Activated CD8-positive, alpha-beta T cell treated with anti-CD3 and anti-CD28 coated beads for 36 hours (primary cell): Measurements from ENCODE around the gene WDFY2. TPM values are rescaled to one million over a fixed set of nuclear protein-coding genes. Genes with fewer than 3 reads are reported as not detected.
A peak's percentile ranks its signal among the peaks of the same experiment; 100 is the strongest.

Source experiments
- ATAC-seq: fragments of 200-7000 bp; cut with Tn5 transposase; one replicate; pipeline ENCODE4 v1.10.0; 2021; ENCODE audit warnings: mild to moderate bottlenecking, moderate library complexity
- CTCF ChIA-PET: fragments of 350-600 bp; sonication (Branson Sonifier 250); formaldehyde crosslinking; loops from one replicate; lab custom pipeline; 2021; ENCODE audit warnings: antibody characterized with exemption; lab: Charles Lee
- POLR2A ChIA-PET: fragments of 350-600 bp; sonication (Branson Sonifier 250); formaldehyde crosslinking; loops from one replicate; lab custom pipeline; 2021; ENCODE audit warnings: antibody characterized with exemption; lab: Charles Lee
- DNase-seq: peaks from one replicate; pipeline ENCODE4 v3.0.0-alpha.2; 2020
- H3K27ac Mint-ChIP-seq: one replicate; pipeline ENCODE4 v1.8.0; 2021; ENCODE audit warnings: mild to moderate bottlenecking, mixed read lengths
- H3K27me3 Mint-ChIP-seq: one replicate; pipeline ENCODE4 v1.8.0; 2021; ENCODE audit warnings: mixed read lengths
- H3K36me3 Mint-ChIP-seq: one replicate; pipeline ENCODE4 v1.8.0; 2021; ENCODE audit warnings: low read depth, mixed read lengths
- H3K4me1 Mint-ChIP-seq: one replicate; pipeline ENCODE4 v1.8.0; 2021; ENCODE audit warnings: low read depth, mixed read lengths
- H3K4me3 Mint-ChIP-seq: one replicate; pipeline ENCODE4 v1.8.0; 2021; ENCODE audit warnings: mild to moderate bottlenecking, moderate library complexity, mixed read lengths
- H3K9me3 Mint-ChIP-seq: one replicate; pipeline ENCODE4 v1.8.0; 2021; ENCODE audit warnings: mixed read lengths
- CTCF ChIP-seq: fragments of 200-600 bp; IDR thresholded peaks from one replicate; pipeline ENCODE4 v1.8.0; 2022; ENCODE audit warnings: antibody characterized with exemption, mild to moderate bottlenecking
- intact Hi-C: fragments of 100-400 bp; cut with micrococcal nuclease; formaldehyde crosslinking; loops from one replicate; pipeline ENCODE4 v1.10.0; 2022
- total RNA-seq, 2 experiments: library from RNA; stranded (reverse); gene quantifications; one replicate each; pipeline ENCODE4 v1.2.3, GENCODE V29; 2021

The WDFY2 gene
- total RNA-seq, 2 experiments from 2014 or later, result 11.2 to 11.6 TPM

- Mint-ChIP-seq H3K36me3 (no peaks in the 10 kb centered on the region), H3K4me3 (no peak overlapping the region)
- CTCF ChIA-PET, result no interaction called here
Observed at GRCh38 chr13:51778392-51778791, 194.1 kb downstream of the WDFY2 start.

GRCh38 chr13:51780099-51780498, 195.8 kb downstream of the WDFY2 start:
- DNase-seq, result no peak
- no peak overlapping the region for H3K4me3 Mint-ChIP-seq
- no peaks in the 10 kb centered on the region for H3K4me1 Mint-ChIP-seq
- no peaks in the 10 kb centered on the region for H3K9me3 Mint-ChIP-seq
- H3K27ac Mint-ChIP-seq, result no peak overlapping the region
- ChIA-PET POLR2A (no interaction called here), CTCF (interaction anchor here (1.7 kb wide), 1 partner anchor 17 kb away, joined by 5 read pairs; no protein-coding TSS in a partner anchor)
- no peak for ATAC-seq
- intact Hi-C loops, result no loop called here
- no peaks in the 10 kb centered on the region for H3K36me3 Mint-ChIP-seq
- no peak for TF ChIP-seq CTCF
- no peaks in the 10 kb centered on the region for H3K27me3 Mint-ChIP-seq

More at GRCh38 chr13:51778392-51778791, 194.1 kb downstream of the WDFY2 start:
- POLR2A ChIA-PET, result no interaction called here
- DNase-seq (no peak), ATAC-seq (no peak)
- Mint-ChIP-seq H3K27me3 (no peaks in the 10 kb centered on the region), H3K27ac (no peak overlapping the region), H3K9me3 (no peaks in the 10 kb centered on the region), H3K4me1 (no peaks in the 10 kb centered on the region)
- TF ChIP-seq CTCF, result no peak
- intact Hi-C loops, result no loop called here

- Mint-ChIP-seq H3K27me3 (no peaks in the 10 kb centered on the region), H3K4me3 (no peak overlapping the region), H3K4me1 (no peaks in the 10 kb centered on the region), H3K36me3 (no peaks in the 10 kb centered on the region), H3K9me3 (no peaks in the 10 kb centered on the region), H3K27ac (no peak overlapping the region)
- ChIA-PET CTCF (interaction anchor here (0.9 to 1.3 kb wide), 4 partner anchors 15 to 347 kb away, joined by 3 to 6 read pairs (median 4); no protein-coding TSS in a partner anchor), POLR2A (interaction anchor here (0.6 kb wide), 1 partner anchor 44 kb away, joined by 4 read pairs; no protein-coding TSS in a partner anchor)
- TF ChIP-seq CTCF, result peak; percentile 20
- intact Hi-C loops, result no loop called here
- DNase-seq (peak; percentile 60), ATAC-seq (peak; percentile 91)
Observed at GRCh38 chr13:51781246-51782022, 197.2 kb downstream of the WDFY2 start.

- DNase-seq, result no peak
- Mint-ChIP-seq H3K4me3 (no peak overlapping the region), H3K9me3 (no peaks in the 10 kb centered on the region), H3K36me3 (no peaks in the 10 kb centered on the region), H3K4me1 (peaks cover 1% of the 10 kb centered on the region), H3K27me3 (no peaks in the 10 kb centered on the region), H3K27ac (no peak overlapping the region)
- intact Hi-C loops, result no loop called here
- no peak for TF ChIP-seq CTCF
- ChIA-PET POLR2A (interaction anchor here (1.0 kb wide), 1 partner anchor 331 kb away, joined by 3 read pairs; no protein-coding TSS in a partner anchor), CTCF (interaction anchor here (0.7 to 1.5 kb wide), 7 partner anchors 12 to 347 kb away, joined by 3 to 4 read pairs (median 3); no protein-coding TSS in a partner anchor)
- ATAC-seq, result no peak
Observed at GRCh38 chr13:51782026-51782710, 197.9 kb downstream of the WDFY2 start.
